ENCODE results near the gene RPS19BP1. TPM values are rescaled to one million over a fixed set of nuclear protein-coding genes. Genes with fewer than 3 reads are reported as not detected.

Gene RPS19BP1
- total RNA-seq, 1 experiment from 2014 or later: 80.4 TPM

DNA sequence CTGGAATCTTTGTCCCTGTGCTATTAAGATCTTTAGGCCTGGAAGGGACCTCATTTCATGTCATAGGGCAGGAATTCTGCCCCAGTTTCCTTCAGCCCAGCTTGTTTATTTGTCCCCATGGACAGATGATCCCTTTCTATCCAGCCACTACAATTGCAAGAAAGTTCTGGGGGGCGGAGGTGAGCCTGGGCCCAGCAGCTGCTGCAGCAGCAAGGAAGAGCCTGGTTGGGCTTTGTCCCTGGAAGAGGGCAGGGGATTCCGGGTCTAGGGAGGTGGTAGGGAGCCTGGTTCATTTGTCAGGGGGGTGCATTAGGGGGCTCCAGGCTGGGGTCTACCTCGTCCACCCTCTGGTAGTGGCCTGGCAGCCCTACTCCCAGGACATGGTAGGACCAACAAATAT, 21.6 kb upstream of the RPS19BP1 start:
- intact Hi-C loops (cut with micrococcal nuclease): no loop called here
- Histone ChIP-seq H3K9me2 (ENCODE audit: insufficient read depth) (no peaks in the 10 kb centered on the region), H3K79me2 (ENCODE audit: insufficient read depth, low read length) (no peaks in the 10 kb centered on the region), H3K4me1 (ENCODE audit: control insufficient read depth in 1 of 2, insufficient read depth in 2 of 2, low read length in 2 of 2) (peaks cover 0 to 2% of the 10 kb centered on the region in 2 experiments; a peak in 1 of 4 replicates), H3K27ac (ENCODE audit: low read depth, low read length) (no peak overlapping the region), H3K4me2 (ENCODE audit: low read length) (no peak overlapping the region), H3K4me3 (replicated peaks in 1 of 2; ENCODE audit: low read depth in 1 of 2, low read length in 2 of 2) (no peak overlapping the region), H3K9ac (ENCODE audit: low read length) (no peak overlapping the region), H3K36me3 (ENCODE audit: control insufficient read depth in 1 of 2, insufficient read depth in 2 of 2, low read length in 2 of 2) (no peaks in the 10 kb centered on the region), H3K9me3 (ENCODE audit: control insufficient read depth in 1 of 2, insufficient read depth in 1 of 2, low read depth in 1 of 2, low read length in 2 of 2) (no peaks in the 10 kb centered on the region), H4K20me1 (ENCODE audit: insufficient read depth) (no peaks in the 10 kb centered on the region), H2AFZ (ENCODE audit: low read depth, low read length, poor library complexity, severe bottlenecking) (no peak overlapping the region), H3K27me3 (ENCODE audit: insufficient read depth, low read length) (peaks cover 10% of the 10 kb centered on the region; the same call in 1 of the 2 replicates)
- no peak for TF ChIP-seq EGR1 (IDR thresholded peaks at IDR 0.05; ENCODE audit: low read depth)
- TF ChIP-seq, protein P1, sequence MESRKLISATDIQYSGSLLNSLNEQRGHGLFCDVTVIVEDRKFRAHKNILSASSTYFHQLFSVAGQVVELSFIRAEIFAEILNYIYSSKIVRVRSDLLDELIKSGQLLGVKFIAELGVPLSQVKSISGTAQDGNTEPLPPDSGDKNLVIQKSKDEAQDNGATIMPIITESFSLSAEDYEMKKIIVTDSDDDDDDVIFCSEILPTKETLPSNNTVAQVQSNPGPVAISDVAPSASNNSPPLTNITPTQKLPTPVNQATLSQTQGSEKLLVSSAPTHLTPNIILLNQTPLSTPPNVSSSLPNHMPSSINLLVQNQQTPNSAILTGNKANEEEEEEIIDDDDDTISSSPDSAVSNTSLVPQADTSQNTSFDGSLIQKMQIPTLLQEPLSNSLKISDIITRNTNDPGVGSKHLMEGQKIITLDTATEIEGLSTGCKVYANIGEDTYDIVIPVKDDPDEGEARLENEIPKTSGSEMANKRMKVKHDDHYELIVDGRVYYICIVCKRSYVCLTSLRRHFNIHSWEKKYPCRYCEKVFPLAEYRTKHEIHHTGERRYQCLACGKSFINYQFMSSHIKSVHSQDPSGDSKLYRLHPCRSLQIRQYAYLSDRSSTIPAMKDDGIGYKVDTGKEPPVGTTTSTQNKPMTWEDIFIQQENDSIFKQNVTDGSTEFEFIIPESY (IDR thresholded peaks at IDR 0.05; ENCODE audit: extremely low read depth, insufficient replicate concordance, low read length): no peak
- no peak for TF ChIP-seq POLR2A (IDR thresholded peaks at IDR 0.05; ENCODE audit: borderline replicate concordance, extremely low read depth, insufficient read depth, insufficient read length)
- TF ChIP-seq EZH2 (IDR thresholded peaks at IDR 0.05): no peak
- TF ChIP-seq SIN3A (IDR thresholded peaks at IDR 0.05; ENCODE audit: low read depth): no peak
- TF ChIP-seq POLR2AphosphoS5 (IDR thresholded peaks at IDR 0.05; ENCODE audit: low read depth, low read length): no peak
- TF ChIP-seq YY1 (IDR thresholded peaks at IDR 0.05; ENCODE audit: extremely low read depth, insufficient replicate concordance, low read depth, low read length): no peak
- TF ChIP-seq FOSL1 (IDR thresholded peaks at IDR 0.05; ENCODE audit: low read depth): no peak
- no peak for TF ChIP-seq EZH2phosphoT487 (IDR thresholded peaks at IDR 0.05; ENCODE audit: borderline replicate concordance)
- no peak for TF ChIP-seq SRF (IDR thresholded peaks at IDR 0.05; ENCODE audit: low read depth)
- no TSS peak for BruUV-seq (replicated peaks)
- CTCF ChIA-PET: interaction anchor here (2.8 kb wide), 1 partner anchor 470 kb away, joined by 9 read pairs; no protein-coding TSS in a partner anchor
- RAD21 ChIA-PET (ENCODE audit: low non-redundant PET in 1 of 2, low total read pairs in 2 of 2, uncharacterized antibody in 2 of 2, unreplicated experiment in 2 of 2): no interaction called here
- POLR2A ChIA-PET: no interaction called here
- DNase-seq (ENCODE audit: low read depth, low spot score) (no peak), ATAC-seq (no peak)
